Measurements from ENCODE around the gene DLG2. TPM values are rescaled to one million over a fixed set of nuclear protein-coding genes. Genes with fewer than 3 reads are reported as not detected.

DLG2 gene
- total RNA-seq, 3 donors from 2014 or later: 4.3 to 12.3 (median 6.9) TPM

DNA sequence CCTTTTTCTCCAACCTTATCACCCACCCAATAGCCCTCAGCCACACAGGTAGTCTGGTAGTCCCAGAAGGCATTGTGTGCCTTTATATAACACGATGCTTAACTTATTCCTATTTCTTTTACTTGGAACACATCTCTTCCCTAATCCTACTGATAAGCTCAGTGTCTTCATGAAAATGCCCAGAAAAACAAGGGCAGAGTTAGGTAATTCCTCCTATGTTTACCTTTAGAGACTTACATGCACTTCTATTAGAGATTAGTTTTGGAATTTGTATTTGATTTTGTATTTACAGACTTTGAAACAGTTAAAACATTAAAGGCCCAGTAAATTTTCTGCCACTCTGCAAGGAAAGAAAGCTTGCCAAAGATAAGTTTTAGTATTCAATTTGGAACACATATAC lies 1703.2 kb downstream of the DLG2 start:
- TF ChIP-seq, protein P1, sequence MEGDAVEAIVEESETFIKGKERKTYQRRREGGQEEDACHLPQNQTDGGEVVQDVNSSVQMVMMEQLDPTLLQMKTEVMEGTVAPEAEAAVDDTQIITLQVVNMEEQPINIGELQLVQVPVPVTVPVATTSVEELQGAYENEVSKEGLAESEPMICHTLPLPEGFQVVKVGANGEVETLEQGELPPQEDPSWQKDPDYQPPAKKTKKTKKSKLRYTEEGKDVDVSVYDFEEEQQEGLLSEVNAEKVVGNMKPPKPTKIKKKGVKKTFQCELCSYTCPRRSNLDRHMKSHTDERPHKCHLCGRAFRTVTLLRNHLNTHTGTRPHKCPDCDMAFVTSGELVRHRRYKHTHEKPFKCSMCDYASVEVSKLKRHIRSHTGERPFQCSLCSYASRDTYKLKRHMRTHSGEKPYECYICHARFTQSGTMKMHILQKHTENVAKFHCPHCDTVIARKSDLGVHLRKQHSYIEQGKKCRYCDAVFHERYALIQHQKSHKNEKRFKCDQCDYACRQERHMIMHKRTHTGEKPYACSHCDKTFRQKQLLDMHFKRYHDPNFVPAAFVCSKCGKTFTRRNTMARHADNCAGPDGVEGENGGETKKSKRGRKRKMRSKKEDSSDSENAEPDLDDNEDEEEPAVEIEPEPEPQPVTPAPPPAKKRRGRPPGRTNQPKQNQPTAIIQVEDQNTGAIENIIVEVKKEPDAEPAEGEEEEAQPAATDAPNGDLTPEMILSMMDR (IDR thresholded peaks at IDR 0.05): no peak
- TF ChIP-seq POLR2A (IDR thresholded peaks at IDR 0.05): no peak
- TF ChIP-seq POLR2AphosphoS5 (IDR thresholded peaks at IDR 0.05): no peak
- Histone ChIP-seq H3K4me1 (no peaks in the 10 kb centered on the region), H3K27ac (no peak overlapping the region), H3K9me3 (no peaks in the 10 kb centered on the region), H3K36me3 (no peaks in the 10 kb centered on the region), H3K4me3 (no peak overlapping the region), H3K27me3 (no peaks in the 10 kb centered on the region)
- DNase-seq (ENCODE audit: low spot score in 2 of 2): no peak
- intact Hi-C loops (cut with DNase I; ENCODE audit: low total_unique reads): no loop called here

DNA sequence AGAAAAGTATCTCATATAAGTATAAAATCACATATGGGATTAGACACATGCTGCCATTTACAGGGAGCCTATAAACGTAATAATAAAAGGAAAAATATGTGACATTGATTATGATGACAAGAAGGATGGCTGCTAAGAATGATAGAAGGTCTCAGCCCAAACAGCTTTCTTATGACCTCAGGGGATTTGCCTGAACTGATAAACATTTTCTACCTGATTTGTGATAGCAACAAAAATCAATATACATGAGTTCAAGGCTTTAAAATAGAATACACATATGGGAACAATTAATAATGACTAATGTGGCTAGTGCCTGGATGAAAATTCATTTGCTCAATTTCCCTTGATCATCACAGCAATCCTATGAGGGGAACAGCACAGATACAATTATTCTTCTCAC lies 1704.2 kb downstream of the DLG2 start:
- no peak for DNase-seq (ENCODE audit: low spot score in 2 of 2)
- intact Hi-C loops (cut with DNase I; ENCODE audit: low total_unique reads): no loop called here
- H3K27me3 ChIP-seq: no peaks in the 10 kb centered on the region
- H3K4me1 ChIP-seq: no peaks in the 10 kb centered on the region
- H3K4me3 ChIP-seq: no peak overlapping the region
- H3K27ac ChIP-seq: no peak overlapping the region
- TF ChIP-seq, protein P1 (IDR thresholded peaks at IDR 0.05): no peak
- no peak for TF ChIP-seq POLR2A (IDR thresholded peaks at IDR 0.05)
- TF ChIP-seq POLR2AphosphoS5 (IDR thresholded peaks at IDR 0.05): no peak
- no peaks in the 10 kb centered on the region for H3K36me3 ChIP-seq
- H3K9me3 ChIP-seq: no peaks in the 10 kb centered on the region

DNA sequence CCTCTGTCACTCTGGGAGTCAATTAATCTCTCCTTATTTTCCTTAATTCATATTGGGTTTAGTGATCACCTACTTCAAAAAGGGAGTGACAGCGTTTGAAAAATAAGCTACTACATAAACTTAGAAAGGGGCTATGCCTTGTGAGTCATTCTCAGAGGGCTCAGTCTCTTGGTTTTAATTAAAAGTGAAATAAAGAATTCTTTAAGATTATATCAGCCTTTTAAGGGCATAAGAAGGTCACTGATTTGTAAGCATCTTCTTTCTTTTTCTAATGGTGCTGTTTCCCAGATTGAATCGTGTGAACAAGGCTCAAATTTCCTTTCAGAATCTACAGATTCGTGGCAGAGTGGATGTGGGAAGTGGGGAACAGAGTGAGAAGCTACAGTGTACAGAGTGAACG lies 1704.8 kb downstream of the DLG2 start:
- intact Hi-C loops (cut with DNase I; ENCODE audit: low total_unique reads): no loop called here
- Histone ChIP-seq H3K4me1 (no peaks in the 10 kb centered on the region), H3K9me3 (no peaks in the 10 kb centered on the region), H3K27ac (no peak overlapping the region), H3K4me3 (no peak overlapping the region), H3K27me3 (no peaks in the 10 kb centered on the region), H3K36me3 (no peaks in the 10 kb centered on the region)
- TF ChIP-seq POLR2AphosphoS5 (IDR thresholded peaks at IDR 0.05) (no peak), POLR2A (IDR thresholded peaks at IDR 0.05) (no peak)
- TF ChIP-seq, protein P1 (IDR thresholded peaks at IDR 0.05): no peak
- no peak for DNase-seq (ENCODE audit: low spot score in 2 of 2)

- Histone ChIP-seq H3K27ac (no peak overlapping the region), H3K9me3 (no peaks in the 10 kb centered on the region), H3K36me3 (no peaks in the 10 kb centered on the region), H3K4me3 (no peak overlapping the region), H3K4me1 (no peaks in the 10 kb centered on the region), H3K27me3 (no peaks in the 10 kb centered on the region)
- no peak for DNase-seq (ENCODE audit: low spot score in 2 of 2)
- intact Hi-C loops (cut with DNase I; ENCODE audit: low total_unique reads): no loop called here
- TF ChIP-seq POLR2AphosphoS5 (IDR thresholded peaks at IDR 0.05): no peak
- TF ChIP-seq POLR2A (IDR thresholded peaks at IDR 0.05): no peak
- TF ChIP-seq, protein P1 (IDR thresholded peaks at IDR 0.05): no peak
Measured at GRCh38 chr11:83921447-83922192, 1705.5 kb downstream of the DLG2 start.

DNA sequence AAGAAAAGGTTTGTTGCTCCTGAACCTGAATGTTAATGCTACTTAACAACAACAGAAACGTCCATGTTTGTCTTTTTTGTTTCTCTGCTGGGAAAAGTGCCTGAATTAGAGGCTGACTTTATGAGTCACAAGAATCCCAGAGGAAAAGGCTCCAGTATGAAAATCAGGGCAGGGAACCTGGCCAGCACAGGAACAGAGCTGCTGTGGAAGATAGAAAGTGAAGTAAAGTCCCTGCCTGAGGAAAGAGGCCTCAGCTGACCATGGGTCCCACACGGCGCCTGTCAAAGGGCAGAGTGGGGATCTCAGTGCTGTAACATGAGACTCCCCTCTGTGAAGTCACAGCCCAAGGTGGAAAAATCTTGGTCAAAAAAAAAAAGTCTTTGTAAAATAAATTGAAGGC lies 1708.7 kb downstream of the DLG2 start:
- Histone ChIP-seq H3K9me3 (no peaks in the 10 kb centered on the region), H3K27ac (no peak overlapping the region), H3K4me1 (no peaks in the 10 kb centered on the region), H3K36me3 (no peaks in the 10 kb centered on the region), H3K4me3 (no peak overlapping the region), H3K27me3 (no peaks in the 10 kb centered on the region)
- intact Hi-C loops (cut with DNase I; ENCODE audit: low total_unique reads): loop anchor here (2.0 kb wide), 1 partner anchor 62 kb away; no protein-coding TSS in a partner anchor
- DNase-seq (ENCODE audit: low spot score in 2 of 2): no peak
- TF ChIP-seq POLR2A (IDR thresholded peaks at IDR 0.05) (no peak), POLR2AphosphoS5 (IDR thresholded peaks at IDR 0.05) (no peak)
- TF ChIP-seq, protein P1 (IDR thresholded peaks at IDR 0.05): no peak
